Epidermal melanocyte (primary cell): ENCODE results near the gene SH3BP4.

ENCODE experiments used
- DNase-seq: peaks from one replicate; pipeline ENCODE4 v3.0.0; 2011; ENCODE audit warnings: low spot score; ENCODE audit not compliant: insufficient read length

The SH3BP4 gene

DNA sequence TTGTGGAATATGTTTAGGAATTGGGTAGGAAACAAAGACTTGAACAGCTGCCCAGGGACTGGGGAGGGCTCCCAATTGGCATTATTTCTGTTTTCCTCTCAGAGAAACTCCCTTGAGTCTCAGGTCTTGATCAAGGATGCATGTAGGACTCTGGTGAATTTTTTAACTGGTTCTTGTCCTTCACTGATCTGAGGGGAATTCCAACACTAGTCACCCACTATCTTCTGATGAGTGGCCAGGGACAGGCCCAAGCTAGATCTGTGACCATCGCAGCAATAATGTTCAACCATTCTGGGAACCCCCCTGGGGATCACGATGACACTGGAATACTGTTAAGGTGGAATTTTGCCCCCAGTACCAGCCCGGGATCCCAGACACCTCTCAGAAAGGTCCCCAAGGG lies 132.0 kb downstream of the SH3BP4 start:
- no peak for DNase-seq

GRCh38 chr2:235084424-235084823 lies 132.6 kb downstream of the SH3BP4 start:
- no peak for DNase-seq

- no peak for DNase-seq
Observed at GRCh38 chr2:235085476-235085875, 133.7 kb downstream of the SH3BP4 start.

GRCh38 chr2:235086481-235087184 lies 134.8 kb downstream of the SH3BP4 start:
- DNase-seq, result no peak

GRCh38 chr2:235087832-235088495 lies 136.1 kb downstream of the SH3BP4 start:
- DNase-seq, result no peak

DNA sequence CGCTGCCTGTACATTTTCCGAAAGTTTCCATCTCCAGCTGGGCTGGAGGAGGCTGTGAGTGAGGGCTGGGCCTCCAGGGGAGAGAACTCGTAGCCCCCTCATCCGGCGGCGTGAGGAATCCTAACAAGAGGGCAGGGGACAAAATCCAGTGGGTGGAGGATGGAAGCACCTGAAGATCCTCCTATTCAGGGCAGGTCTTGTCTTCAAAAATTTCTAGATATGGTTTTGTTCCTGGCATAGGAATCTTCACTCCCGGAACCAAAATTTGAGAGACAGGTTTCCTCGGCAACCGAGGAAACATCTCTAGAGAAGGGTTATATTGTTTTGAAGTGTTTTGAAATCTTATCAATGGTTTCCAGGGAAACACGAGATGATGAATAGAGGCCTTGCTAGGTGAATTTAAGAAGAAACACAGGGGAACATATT lies 136.7 kb downstream of the SH3BP4 start:
- no peak for DNase-seq

DNA sequence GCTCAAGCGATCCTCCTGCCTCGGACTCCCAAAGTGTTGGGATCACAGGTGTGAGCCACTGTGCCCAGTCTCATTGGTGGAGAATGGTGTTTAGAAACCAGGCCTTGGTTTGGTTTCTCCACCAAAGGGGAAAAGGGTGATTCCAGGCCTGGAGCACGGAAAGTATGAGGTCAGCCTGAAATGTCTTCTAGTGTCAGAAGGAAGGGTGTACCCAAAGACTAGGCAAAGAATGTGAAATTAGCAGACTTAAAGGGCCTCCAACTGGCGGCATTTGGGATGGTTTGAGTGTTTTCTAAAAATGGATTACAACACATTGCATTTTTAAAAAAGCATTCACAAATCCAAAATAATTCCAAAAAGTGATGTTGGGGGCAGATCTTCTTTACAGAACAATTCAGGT lies 139.6 kb downstream of the SH3BP4 start:
- no peak for DNase-seq

DNA sequence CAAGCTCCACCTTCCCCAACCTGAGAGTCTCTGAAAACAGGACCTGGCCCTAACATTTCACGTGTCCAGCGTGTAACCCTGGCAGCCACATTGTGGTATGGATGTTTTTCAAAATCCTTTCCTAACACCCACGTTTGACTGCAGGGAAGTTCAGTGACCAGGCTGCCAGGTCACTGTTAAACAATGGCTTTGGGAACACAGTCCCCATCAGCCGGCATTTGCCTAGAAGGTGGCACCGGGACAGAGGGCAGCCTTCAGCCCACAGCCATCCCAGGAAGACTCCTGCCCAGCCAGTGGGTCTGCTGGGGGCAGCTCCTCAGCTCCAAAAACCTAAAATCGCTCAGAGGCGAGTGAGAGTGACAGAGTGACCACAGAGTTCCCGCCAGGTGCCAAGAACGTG lies 140.2 kb downstream of the SH3BP4 start:
- no peak for DNase-seq

DNA sequence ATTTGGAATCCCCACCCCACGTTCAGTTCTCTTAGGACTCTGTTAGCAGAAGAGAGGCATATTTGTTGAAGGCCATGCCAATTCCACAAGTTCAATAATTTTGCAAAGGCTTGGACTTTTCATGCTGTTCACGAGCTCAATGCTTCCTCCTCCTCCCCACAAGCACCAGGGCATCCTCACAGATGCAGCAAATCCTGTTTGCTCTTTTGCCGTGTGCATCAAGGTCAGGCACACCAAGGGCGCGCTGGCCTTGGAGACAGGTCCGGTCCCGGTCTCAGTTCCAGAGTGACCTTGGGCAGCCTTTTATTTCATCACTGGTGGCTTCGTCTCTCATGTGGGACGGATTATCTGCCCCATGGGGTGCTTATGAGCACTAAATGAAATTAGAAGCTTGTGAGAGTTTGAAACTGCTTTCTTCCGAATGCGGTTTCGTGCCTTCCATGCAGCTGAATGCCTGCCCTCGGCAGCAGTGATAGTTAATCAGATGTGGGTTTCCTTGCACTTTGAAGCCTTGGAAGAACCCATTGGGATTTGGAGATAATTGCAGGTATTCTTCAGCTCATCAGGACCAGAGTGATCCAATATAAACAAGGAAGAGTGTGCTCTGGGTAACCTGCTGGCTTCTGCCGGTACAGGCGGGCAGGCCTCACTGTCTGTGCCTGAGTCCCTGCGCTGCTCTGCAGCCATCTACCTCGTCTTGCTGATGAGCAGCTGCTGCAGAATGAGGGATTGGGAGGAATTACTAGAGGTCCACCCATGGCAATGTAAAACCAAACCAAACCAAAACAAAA lies 140.8 kb downstream of the SH3BP4 start:
- no peak for DNase-seq

DNA sequence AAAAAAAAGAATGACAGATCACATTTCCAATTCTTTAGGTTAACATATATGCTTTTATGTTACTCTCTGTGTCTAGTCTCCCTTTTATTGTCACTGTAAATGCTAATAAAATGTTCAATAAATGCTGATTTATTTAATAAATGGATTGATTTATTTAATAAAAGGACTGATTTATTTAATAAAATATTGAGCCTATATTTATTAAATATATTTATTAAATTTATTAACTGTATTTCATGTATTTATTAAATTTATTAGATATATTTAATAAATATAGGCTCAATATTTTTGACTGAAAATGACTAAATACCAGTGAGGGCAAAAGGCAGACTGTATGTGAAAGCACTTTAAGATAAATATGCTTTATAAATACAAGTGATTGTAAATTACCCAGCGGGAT lies 142.6 kb downstream of the SH3BP4 start:
- DNase-seq, result no peak

DNA sequence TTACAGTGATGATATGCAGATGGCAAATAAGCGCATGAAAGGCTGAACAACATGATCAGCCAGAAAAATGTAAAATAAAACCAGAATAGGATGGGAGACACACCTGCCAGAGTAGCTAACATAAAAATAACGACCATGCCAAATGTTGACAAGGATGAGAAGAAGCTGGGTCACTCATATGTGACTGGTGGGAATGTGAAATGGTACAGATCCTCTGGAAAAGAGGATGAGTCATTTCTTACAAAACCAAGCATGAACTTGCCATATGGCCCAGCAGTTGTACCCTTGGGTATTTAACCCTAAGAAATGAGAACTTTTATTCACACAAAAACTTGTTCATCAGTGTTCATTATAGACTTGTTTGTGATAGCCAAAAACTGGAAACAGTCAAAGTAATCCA lies 143.8 kb downstream of the SH3BP4 start:
- DNase-seq, result no peak

DNA sequence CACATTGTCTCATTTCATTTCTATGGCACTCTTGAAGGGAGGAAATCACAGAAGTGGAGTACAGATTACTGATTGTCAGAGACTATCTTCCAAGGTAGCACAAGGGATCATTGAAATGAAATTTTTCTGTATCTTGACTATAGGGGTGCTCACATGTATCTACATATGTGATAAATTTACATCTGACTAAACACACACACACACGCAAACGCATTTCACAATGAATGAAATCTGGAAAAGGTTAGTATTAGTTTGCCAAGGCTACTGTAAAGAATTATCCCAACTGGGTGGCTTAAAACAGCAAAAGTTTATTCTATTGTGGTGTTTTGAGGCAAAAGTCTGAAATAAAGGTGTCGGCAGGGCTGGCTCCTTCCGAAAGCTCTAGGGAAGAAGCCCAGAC lies 144.6 kb downstream of the SH3BP4 start:
- DNase-seq, result no peak

DNA sequence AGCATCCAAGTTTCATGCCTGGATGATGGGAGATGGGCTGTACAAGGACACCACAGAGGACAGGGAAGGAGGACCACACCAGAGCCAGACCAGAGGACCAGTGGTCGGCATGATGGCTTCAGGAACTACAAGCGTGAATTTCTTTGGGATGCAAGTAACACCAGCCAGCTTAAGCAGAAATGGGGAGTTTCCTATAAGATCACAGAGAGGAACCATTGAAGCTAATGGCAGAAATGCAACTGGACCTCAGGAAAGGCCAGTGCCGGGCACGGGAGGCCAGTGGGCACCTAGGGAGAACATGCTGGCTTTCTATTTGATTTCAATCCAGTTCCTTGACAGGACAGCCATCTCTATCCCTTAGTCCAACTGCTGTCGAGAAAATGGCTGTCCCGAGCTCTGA lies 145.4 kb downstream of the SH3BP4 start:
- no peak for DNase-seq

- DNase-seq, result no peak
Observed at GRCh38 chr2:235098269-235098668, 146.5 kb downstream of the SH3BP4 start.

DNA sequence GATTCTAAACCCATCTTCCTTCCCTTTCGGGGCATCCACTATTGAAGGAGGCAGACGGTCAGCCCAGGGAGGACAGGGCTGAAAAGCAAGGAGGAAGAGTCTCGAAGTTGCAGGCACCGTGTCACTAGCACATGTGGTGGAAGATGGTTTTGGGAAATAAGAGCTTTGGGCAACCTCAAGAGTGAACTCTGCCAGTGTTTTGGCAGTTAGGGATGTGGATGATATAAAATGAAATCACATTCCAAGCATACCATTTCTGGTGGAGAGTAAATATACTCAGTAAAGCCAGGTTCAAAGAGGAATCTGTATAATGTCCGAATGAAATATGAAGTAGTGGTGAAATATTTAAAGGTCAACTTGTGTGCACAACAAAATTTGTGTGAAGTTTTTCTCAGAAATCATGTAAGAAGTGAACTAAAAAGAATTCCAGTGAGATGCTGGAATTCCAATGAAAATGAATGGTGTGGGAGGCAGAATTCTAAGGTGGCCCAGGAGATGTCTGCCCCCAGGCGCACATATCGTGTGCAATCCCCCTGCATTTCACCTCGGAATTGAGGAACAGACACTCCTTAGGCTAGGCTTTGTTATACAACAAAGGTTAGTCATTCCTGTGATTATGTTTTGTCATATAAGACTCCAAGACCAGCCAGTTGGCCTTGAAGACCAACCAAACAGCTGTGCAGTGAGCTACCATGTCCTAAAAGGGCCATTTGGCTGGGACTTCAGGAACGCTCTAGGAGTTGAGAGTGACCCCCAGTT lies 147.1 kb downstream of the SH3BP4 start:
- DNase-seq, result no peak

GRCh38 chr2:235102896-235103295 lies 151.1 kb downstream of the SH3BP4 start:
- no peak for DNase-seq
